Retinal pigment epithelial cell (primary cell): ENCODE results near the gene YBX1.

Source experiments
- DNase-seq: peaks from one replicate; pipeline ENCODE4 v3.0.0-alpha.2; 2010; ENCODE audit warnings: low read depth
- H3K4me3 ChIP-seq: 2 replicates; pipeline ENCODE4 v1.5.1; 2011; ENCODE audit warnings: mild to moderate bottlenecking, low read length, control low read depth, moderate library complexity
- TF ChIP-seq, protein P1 (sequence below): conservative IDR thresholded peaks from 2 replicates; pipeline ENCODE4 v1.5.1; 2011; ENCODE audit warnings: low read depth, low read length, control low read depth, inconsistent platforms

Gene YBX1

DNA sequence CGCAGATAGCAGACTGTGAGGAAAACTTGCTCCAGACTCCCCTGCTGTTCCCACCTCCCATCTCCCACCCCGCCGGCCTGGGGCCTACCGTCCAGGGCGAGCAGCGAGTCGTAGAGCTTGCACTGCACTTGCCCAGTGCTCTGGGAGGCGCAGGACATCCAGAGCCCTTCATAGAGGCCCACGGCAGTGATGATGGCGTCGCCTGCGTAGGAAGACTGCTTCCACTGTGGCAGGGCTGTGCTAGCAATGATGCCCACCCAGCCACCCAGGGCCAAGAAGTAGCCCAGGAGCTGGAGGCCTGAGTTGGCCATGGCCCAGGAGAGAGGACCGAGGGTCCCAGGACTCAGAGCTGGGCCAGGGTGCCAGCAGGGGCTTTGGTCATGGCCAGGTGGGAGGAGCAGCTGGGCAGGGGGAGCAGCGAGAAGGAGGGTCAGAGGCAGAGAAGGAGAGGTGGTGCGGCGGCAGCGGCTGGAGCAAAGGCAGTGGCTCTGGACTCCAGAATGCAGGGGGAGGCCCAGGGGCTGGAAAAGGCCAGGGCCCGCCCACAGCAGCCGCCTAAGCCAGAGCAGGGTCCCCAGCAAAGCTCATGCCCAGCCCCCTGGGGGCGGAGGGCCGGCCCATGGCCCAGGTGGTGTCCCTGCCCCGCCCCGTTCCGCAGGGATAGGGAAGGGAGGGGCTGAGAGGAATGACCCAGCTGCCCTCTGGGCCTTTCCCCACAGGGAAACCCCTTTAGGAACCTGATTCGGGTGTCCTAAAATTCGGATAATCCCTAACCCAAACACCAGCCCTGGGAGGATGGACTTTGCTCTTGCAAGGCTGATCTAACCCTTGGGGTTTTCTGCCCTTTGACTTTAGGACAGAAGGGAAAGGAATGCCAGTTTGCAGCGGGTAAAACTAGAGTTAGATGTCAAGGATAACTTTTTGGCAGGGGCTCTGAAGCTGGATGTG is 57.8 kb downstream of the YBX1 start, which contains the start of gene CLDN19:
TSS of gene CLDN19 (minus strand) at position 484 of the 948 bp plus-strand sequence. CDS start at position 311, 173 bp downstream.
- DNase-seq, result no peak
- peak within 1 kb of the TSS; percentile 35 for H3K4me3 ChIP-seq
- TF ChIP-seq, protein P1, sequence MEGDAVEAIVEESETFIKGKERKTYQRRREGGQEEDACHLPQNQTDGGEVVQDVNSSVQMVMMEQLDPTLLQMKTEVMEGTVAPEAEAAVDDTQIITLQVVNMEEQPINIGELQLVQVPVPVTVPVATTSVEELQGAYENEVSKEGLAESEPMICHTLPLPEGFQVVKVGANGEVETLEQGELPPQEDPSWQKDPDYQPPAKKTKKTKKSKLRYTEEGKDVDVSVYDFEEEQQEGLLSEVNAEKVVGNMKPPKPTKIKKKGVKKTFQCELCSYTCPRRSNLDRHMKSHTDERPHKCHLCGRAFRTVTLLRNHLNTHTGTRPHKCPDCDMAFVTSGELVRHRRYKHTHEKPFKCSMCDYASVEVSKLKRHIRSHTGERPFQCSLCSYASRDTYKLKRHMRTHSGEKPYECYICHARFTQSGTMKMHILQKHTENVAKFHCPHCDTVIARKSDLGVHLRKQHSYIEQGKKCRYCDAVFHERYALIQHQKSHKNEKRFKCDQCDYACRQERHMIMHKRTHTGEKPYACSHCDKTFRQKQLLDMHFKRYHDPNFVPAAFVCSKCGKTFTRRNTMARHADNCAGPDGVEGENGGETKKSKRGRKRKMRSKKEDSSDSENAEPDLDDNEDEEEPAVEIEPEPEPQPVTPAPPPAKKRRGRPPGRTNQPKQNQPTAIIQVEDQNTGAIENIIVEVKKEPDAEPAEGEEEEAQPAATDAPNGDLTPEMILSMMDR, result no peak

DNA sequence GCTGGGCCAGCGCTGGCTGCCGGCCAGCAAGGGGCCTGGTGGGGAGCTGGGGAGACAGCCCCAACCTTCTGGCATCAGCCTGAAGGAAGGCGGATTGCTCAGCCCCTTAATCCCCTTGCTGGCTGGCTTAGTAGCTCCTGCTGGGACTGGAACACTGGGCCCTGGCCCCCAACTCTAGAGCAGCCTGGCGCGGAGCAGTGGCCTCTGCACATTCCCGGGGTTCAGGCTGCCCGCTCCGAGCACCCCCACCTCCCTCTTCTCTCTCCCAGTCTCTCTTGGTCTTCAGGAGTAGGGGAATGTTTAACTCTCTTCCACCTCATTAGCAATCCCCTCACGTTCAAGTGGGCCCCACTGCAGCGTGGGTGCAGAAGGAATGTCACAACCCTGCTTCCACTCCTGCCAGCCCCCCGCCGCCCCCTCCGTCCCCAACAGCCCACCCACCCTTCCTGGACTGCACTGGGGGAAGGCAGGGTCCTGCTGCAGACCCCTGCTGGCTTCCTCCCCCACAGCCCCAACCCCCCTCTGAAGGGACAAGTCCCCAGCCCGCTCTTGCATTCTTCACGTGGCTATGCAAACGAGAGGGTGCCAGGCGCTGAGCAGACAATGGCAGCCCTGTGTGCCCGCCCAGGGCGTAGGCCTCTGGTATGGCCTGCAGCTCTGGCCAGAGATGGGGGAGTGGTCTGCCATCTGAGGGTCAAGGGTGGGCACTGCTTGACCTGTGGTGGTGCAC is 58.8 kb downstream of the YBX1 start:
- DNase-seq, result peak; percentile 82
- TF ChIP-seq, protein P1, result no peak
- H3K4me3 ChIP-seq, result no peak overlapping the region

DNA sequence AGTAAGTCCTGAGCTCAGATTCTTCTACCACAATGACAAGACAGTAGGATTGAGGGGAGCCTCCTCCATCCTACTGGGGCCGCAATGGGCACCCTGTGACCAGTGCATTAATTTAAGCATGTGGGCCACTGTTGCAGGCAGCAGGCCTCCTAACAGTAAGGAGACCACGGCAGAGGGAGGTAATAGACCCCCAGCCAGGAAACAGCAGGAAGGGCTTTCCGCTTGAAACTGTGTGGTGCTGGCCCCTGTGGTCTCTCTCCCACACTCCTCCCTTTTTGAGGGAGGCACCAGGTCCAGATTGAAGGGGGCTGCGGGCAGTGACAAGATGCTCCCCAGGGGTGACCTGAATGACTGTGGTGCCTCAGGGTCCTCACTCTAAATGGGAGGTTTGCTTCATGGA is 59.5 kb downstream of the YBX1 start:
- TF ChIP-seq, protein P1, result no peak
- DNase-seq, result no peak
- no peak overlapping the region for H3K4me3 ChIP-seq

- no peak overlapping the region for H3K4me3 ChIP-seq
- DNase-seq, result no peak
- TF ChIP-seq, protein P1, result no peak
Measured at GRCh38 chr1:42742141-42742540, 59.9 kb downstream of the YBX1 start.

DNA sequence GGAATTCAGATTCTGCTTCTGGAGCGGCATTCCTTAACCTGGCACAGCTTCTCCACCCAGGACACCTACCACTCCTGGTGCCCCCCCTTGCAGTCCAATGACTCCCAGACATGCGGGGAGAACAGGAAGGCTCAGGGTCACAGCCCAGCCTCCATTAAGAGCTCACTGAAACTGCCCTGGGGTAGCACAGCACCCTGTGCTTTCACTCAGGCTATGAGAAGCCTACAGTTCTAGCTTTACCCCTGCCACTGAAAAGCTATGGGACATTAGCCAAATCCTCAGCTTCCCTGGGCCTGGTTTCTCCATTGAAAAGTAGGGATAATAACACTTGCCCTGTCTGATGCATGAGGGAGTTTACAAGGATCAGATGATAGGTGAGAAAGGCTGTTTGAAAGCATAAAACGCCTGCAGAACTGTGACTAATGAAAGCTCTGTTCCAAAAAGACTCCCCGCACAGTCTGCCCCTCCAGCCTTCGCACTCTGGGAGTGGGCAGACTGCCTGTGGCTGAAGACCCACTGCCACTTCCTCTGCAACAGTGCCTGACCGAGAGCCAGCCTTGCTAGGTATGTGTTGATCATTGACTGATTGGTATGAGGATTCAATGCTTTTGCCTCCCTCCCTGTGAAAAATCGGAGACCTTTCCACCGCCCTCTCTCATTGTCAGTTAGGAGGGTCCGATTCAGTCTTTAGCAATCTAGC is 60.5 kb downstream of the YBX1 start:
- TF ChIP-seq, protein P1, result no peak
- no peak for DNase-seq
- H3K4me3 ChIP-seq, result no peak overlapping the region

GRCh38 chr1:42743317-42744147 is 61.3 kb downstream of the YBX1 start:
- no peak for DNase-seq
- no peak overlapping the region for H3K4me3 ChIP-seq
- TF ChIP-seq, protein P1, result no peak
